K562 (cell line): ENCODE data around the gene N4BP3. TPM values are rescaled to one million over a fixed set of nuclear protein-coding genes. Genes with fewer than 3 reads are reported as not detected.
"Not testable (repeated sequence)": the region's sequence is repeated elsewhere in the genome, so short reads cannot be mapped to it uniquely, and the experiment has no call there.

Source experiments
- ARNT ChIP-seq, 2 experiments: fragments of 450-650 bp; IDR thresholded peaks; 2 replicates each; pipeline ENCODE4 v1.6.1; 2016; ENCODE audit warnings: mild to moderate bottlenecking in 1 of 2
- ATF1 ChIP-seq, 2 experiments: fragments of 450-650 bp in 1 of 2; IDR thresholded peaks; 2 replicates each; pipeline ENCODE4 v1.6.1; 2016; ENCODE audit warnings: missing compliant biosample characterization in 1 of 2, missing genetic modification characterization in 1 of 2
- ATF3 ChIP-seq, 2 experiments: fragments of 450-650 bp in 1 of 2; sonication (generic) in 1 of 2; formaldehyde crosslinking in 1 of 2; IDR thresholded peaks in 1 of 2; conservative IDR thresholded peaks in 1 of 2; 2 replicates each; pipeline versions ENCODE4 v1.6.1 to v1.8.1; 2016 to 2023; ENCODE audit warnings: mild to moderate bottlenecking in 2 of 2, moderate library complexity in 2 of 2, inconsistent platforms in 1 of 2, missing genetic modification reagents in 1 of 2
- CREB3 ChIP-seq: fragments of 450-650 bp; conservative IDR thresholded peaks from 2 replicates; pipeline ENCODE4 v1.6.1; 2016; ENCODE audit warnings: missing genetic modification characterization, low read depth, mild to moderate bottlenecking, missing compliant biosample characterization, moderate library complexity
- ELF4 ChIP-seq: fragments of 450-650 bp; formaldehyde crosslinking; IDR thresholded peaks from 2 replicates; pipeline ENCODE4 v1.4.0; 2022; ENCODE audit warnings: missing genetic modification characterization
- ETV1 ChIP-seq: fragments of 450-650 bp; conservative IDR thresholded peaks from 2 replicates; pipeline ENCODE4 v1.6.1; 2016; ENCODE audit warnings: missing genetic modification characterization, control low read depth, low read depth, missing compliant biosample characterization
- HDAC1 ChIP-seq, 2 experiments: fragments of 450-650 bp; IDR thresholded peaks; 2 replicates each; pipeline ENCODE4 v1.6.1; 2016 to 2017; ENCODE audit warnings: inconsistent platforms in 1 of 2, mild to moderate bottlenecking in 1 of 2, moderate library complexity in 1 of 2
- HSF4 ChIP-seq: fragments of 250-450 bp; sonication (Bioruptor Pico); IDR thresholded peaks from 2 replicates; pipeline ENCODE4 v2.1.2; 2022; ENCODE audit warnings: mild to moderate bottlenecking, moderate library complexity, borderline replicate concordance
- KLF1 ChIP-seq: fragments of 450-650 bp; IDR thresholded peaks from 2 replicates; pipeline ENCODE4 v1.6.1; 2016; ENCODE audit warnings: missing genetic modification characterization, missing compliant biosample characterization
- MYNN ChIP-seq, 2 experiments: sonication (generic); formaldehyde crosslinking in 1 of 2; IDR thresholded peaks; 2 replicates each; pipeline versions ENCODE4 v1.5.0 to v1.6.1; 2016 to 2020; ENCODE audit warnings: antibody characterized with exemption in 1 of 2, missing genetic modification reagents in 1 of 2
- NCOA1 ChIP-seq: fragments of 450-650 bp; IDR thresholded peaks from 2 replicates; pipeline ENCODE4 v1.6.1; 2016; ENCODE audit warnings: low read depth
- PTBP1 ChIP-seq: fragments of 200-400 bp; formaldehyde crosslinking; IDR thresholded peaks from 2 replicates; pipeline ENCODE4 v1.6.1; 2017; ENCODE audit warnings: low read depth, low read length
- RAD21 ChIP-seq, 2 experiments: fragments of 250-450 bp in 1 of 2; fragments of 450-650 bp in 1 of 2; sonication (Bioruptor Pico) in 1 of 2; formaldehyde crosslinking in 1 of 2; IDR thresholded peaks in 1 of 2; conservative IDR thresholded peaks in 1 of 2; 2 replicates each; pipeline versions ENCODE4 v1.4.0 to v1.8.0; 2020 to 2022; ENCODE audit warnings: mild to moderate bottlenecking in 2 of 2, moderate library complexity in 1 of 2
- RCOR1 ChIP-seq, 2 experiments: IDR thresholded peaks; 2 replicates each; pipeline ENCODE4 v1.6.1; 2012; ENCODE audit warnings: low read depth in 2 of 2, low read length in 2 of 2, borderline replicate concordance in 1 of 2, improper control_type of control experiment in 1 of 2
- TCF3 ChIP-seq: sonication (generic); formaldehyde crosslinking; IDR thresholded peaks from 2 replicates; pipeline ENCODE4 v1.4.0; 2020; ENCODE audit warnings: mild to moderate bottlenecking, missing genetic modification reagents
- TRIM24 ChIP-seq, 2 experiments: fragments of 450-650 bp; IDR thresholded peaks; 2 replicates each; pipeline ENCODE4 v1.6.1; 2016
- TRIM28 ChIP-seq: fragments of 450-650 bp; IDR thresholded peaks from 2 replicates; pipeline ENCODE4 v1.6.1; 2017
- UBTF ChIP-seq, 2 experiments: IDR thresholded peaks; 2 replicates each; pipeline ENCODE4 v1.6.1; 2012; ENCODE audit warnings: improper control_type of control experiment in 2 of 2, low read depth in 2 of 2, low read length in 2 of 2, borderline replicate concordance in 1 of 2
- ZBTB5 ChIP-seq: fragments of 450-650 bp; IDR thresholded peaks from 2 replicates; pipeline ENCODE4 v1.6.1; 2017; ENCODE audit warnings: antibody characterized with exemption
- ZNF121 ChIP-seq: sonication (generic); formaldehyde crosslinking; conservative IDR thresholded peaks from 2 replicates; pipeline ENCODE4 v1.8.0; 2022; ENCODE audit warnings: missing genetic modification reagents
- polyA plus RNA-seq, 8 experiments: library from polyadenylated mRNA; depleted of rRNA in 4 of 8; stranded (reverse) in 5 of 8; unstranded in 3 of 8; fragments of >200 nt; fragmentation: Nextera tagmentation in 2 of 8; fragmentation: Illumina TruSeq in 1 of 8; extraction: Ambion mirVana in 2 of 8; extraction: Trizol in 1 of 8; gene quantifications; 2 replicates each; pipeline versions ENCODE4 v1.2.1 to v1.2.3, GENCODE V29; 2011 to 2014; ENCODE audit warnings: inconsistent platforms in 1 of 8, missing spikeins in 1 of 8
- total RNA-seq, 7 experiments: library from RNA; depleted of rRNA in 6 of 7; stranded (reverse); fragments of >200 nt in 6 of 7; fragmentation: Illumina TruSeq in 2 of 7; extraction: Trizol in 2 of 7; gene quantifications; 2 replicates each; pipeline versions ENCODE4 v1.2.1 to v1.2.3, GENCODE V29; 2011 to 2021; ENCODE audit warnings: low replicate concordance in 1 of 7

N4BP3 gene
- total and polyA plus RNA-seq, 9 of the 15 experiments (the other 6 are each of a cell fraction or from before 2014, with no cell fraction given), result 0.06 to 7.0 (median 2.4) TPM

GRCh38 chr5:178127300-178128009 is 14.1 kb downstream of the N4BP3 start (continued):
- TF ChIP-seq ZBTB5, result peak; percentile 43; the same call in 1 of the 2 replicates
- peak; percentile 66 for TF ChIP-seq MYNN (IDR thresholded peaks at IDR 0.05)
- not testable (repeated sequence) for TF ChIP-seq MYNN (CRISPR knock-in tag; IDR thresholded peaks at IDR 0.05); ATF3 (CRISPR knock-in tag; conservative IDR thresholded peaks at IDR 0.05); ATF1 (CRISPR knock-in tag; IDR thresholded peaks at IDR 0.05)
- TF ChIP-seq ATF3 (IDR thresholded peaks at IDR 0.05), result peak; percentile 53; the same call in 1 of the 2 replicates
- peak; percentile 81; the same call in 1 of the 2 replicates for TF ChIP-seq TRIM28
- TF ChIP-seq ELF4 (CRISPR knock-in tag), result peak; percentile 79
- TF ChIP-seq KLF1, result peak; percentile 60; the same call in 1 of the 2 replicates
- TF ChIP-seq TRIM24 (IDR thresholded peaks at IDR 0.05), result peak; percentile 84 to 90
- TF ChIP-seq UBTF (IDR thresholded peaks at IDR 0.05; ENCODE audit: borderline replicate concordance in 1 of 2, low read depth in 2 of 2, low read length in 2 of 2), result peak in 1 of 2 experiments; percentile 93; a peak in 2 of 4 replicates
- peak; percentile 61; the same call in 1 of the 2 replicates for TF ChIP-seq HSF4 (CRISPR knock-in tag)
- TF ChIP-seq RAD21 (CRISPR knock-in tag; conservative IDR thresholded peaks at IDR 0.05 in 1 of 2, IDR thresholded peaks at IDR 0.05 in 1 of 2), result 0 out of 4 replicates have a peak, but pooled peaks of 1 of the 2 experiments have one; percentile 4
- TF ChIP-seq ARNT (IDR thresholded peaks at IDR 0.05), result peak; percentile 91 to 96; a peak in 3 of 4 replicates
- TF ChIP-seq ATF1 (tag; IDR thresholded peaks at IDR 0.05), result peak; percentile 70
- peak; percentile 88 for TF ChIP-seq NCOA1
- TF ChIP-seq TCF3, result peak; percentile 98
- TF ChIP-seq PTBP1, result 0 out of 2 replicates have a peak, but pooled peaks have one; percentile 43
- peak; percentile 99 for TF ChIP-seq ZNF121 (CRISPR knock-in tag)
- TF ChIP-seq ETV1 (tag), result peak; percentile 67
- peak in 1 of 2 experiments; percentile 84; a peak in 2 of 4 replicates for TF ChIP-seq RCOR1 (IDR thresholded peaks at IDR 0.05; ENCODE audit: borderline replicate concordance in 1 of 2, low read depth in 2 of 2, low read length in 2 of 2)
- peak; percentile 35 to 68; a peak in 1 of 4 replicates for TF ChIP-seq HDAC1 (IDR thresholded peaks at IDR 0.05)
- TF ChIP-seq CREB3 (tag), result peak; percentile 79
